CD4-positive, alpha-beta T cell treated with Interleukin-10 for 1 hour (primary cell): ENCODE data around the gene DHX30.
"Not testable (repeated sequence)": the region's sequence is repeated elsewhere in the genome, so short reads cannot be mapped to it uniquely, and the experiment has no call there.

Source experiments
- DNase-seq: peaks from one replicate; pipeline ENCODE4 v3.0.0-alpha.2; 2020

Gene DHX30

GRCh38 chr3:47885168-47885567, 82.2 kb downstream of the DHX30 start:
- DNase-seq: no peak

- DNase-seq: not testable (repeated sequence)
Observed at GRCh38 chr3:47887991-47888390, 85.1 kb downstream of the DHX30 start.

DNA sequence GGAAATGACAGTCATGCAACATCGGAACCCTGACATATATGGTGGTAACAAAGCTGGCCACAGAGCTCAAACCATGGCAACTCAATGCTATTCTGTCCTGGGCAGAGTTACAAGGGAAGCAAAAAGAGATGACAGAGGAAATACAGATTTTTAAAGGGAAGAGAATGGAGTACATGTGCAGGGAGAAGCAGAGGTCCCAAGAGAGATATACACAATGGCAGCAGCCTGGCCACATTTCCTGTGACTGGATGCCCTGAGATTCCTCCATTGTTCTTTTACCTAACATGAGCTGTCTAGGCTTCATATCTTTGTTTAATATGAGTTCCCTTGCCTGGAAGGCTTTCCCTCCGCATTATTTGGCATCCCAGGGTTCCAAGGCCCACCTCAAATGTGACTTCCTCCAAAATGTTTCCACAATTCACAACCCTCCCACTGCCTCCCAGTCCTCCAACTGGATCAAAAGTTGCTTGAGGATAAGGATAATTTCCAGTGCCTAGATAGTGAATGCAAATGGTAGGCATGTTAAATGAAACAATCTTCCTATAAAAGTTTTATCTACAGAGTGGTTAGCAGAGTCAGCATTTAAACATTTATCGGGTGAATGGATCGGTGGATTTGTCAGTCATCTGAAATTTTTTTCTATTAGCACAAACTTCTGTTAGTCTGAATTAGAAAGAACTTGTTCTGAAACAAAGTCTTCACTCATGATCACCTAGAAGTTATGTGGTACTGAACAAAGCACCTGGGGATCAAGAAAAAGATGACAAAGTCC, 86.2 kb downstream of the DHX30 start:
- DNase-seq: no peak

DNA sequence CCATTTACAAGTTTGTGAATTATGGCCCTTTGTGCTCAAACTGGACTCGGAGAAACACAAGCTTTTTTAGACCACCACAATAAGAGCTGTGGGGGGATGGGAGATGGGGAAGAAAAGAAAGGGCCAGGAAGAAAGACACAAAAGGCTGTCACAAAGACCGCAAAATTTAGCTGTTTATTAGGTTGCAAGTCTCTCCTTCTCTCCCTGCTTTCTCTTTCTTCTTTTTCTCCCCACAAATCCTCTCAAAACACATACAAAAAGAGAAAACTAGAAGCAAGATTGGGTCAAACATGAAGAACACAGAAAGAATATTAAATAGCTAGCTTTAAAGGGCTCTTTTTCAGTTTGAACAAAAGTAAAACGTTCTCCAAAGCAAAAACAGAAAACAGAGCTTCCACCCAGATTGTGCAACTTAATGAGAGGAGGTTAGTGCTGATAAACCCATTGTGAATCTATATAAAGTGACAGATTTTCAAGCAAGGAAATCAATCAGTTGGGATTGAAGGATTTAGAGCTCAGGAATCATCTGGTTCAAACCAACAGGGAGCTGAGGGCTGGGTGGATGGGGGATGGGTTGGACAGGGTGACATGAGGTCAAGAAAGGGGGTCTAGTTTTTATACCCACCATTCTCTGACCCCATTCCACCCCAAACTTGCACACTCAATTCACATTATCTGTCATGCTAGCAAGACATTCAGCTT, 87.3 kb downstream of the DHX30 start:
- DNase-seq: no peak

DNA sequence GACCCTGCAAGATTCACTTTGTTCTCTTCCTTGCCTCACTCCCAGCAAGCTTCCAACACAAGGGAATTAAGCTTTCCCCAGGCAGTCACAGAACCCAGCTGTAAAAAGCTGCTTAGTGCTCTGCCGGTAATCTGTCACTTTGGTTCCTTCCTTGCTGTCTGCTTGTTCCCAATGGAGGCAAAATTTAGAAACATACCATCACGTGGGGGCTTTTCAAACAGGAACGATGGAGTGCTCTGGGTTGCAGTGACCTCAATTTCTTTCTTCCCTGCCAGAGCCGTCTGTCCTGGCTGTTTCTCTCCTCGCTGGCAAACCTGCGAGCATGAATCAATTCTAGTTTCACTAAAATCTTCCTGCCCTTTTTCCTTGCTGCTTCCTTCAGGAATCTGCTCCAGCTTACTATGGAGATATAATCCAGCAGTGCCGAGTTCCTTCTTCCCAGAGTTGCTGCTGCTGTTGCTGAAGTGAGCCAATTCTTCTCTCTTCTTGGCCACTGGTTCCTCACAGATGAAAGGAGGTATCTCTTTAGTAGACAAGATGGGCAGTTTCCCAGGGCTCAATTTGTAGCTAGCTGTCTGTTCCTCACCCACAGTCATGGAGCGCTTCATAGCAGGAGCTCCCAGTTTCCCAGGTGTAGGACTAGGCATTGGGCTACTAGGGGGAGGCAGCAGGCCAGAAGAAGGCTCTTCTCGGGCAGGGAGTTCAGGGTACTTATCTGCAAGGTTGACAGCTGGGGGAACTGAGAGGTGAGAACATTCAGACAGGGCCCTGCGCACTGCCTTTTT, 88.1 kb downstream of the DHX30 start:
- DNase-seq: no peak

- DNase-seq: no peak
Observed at GRCh38 chr3:47891613-47892005, 88.7 kb downstream of the DHX30 start.

DNA sequence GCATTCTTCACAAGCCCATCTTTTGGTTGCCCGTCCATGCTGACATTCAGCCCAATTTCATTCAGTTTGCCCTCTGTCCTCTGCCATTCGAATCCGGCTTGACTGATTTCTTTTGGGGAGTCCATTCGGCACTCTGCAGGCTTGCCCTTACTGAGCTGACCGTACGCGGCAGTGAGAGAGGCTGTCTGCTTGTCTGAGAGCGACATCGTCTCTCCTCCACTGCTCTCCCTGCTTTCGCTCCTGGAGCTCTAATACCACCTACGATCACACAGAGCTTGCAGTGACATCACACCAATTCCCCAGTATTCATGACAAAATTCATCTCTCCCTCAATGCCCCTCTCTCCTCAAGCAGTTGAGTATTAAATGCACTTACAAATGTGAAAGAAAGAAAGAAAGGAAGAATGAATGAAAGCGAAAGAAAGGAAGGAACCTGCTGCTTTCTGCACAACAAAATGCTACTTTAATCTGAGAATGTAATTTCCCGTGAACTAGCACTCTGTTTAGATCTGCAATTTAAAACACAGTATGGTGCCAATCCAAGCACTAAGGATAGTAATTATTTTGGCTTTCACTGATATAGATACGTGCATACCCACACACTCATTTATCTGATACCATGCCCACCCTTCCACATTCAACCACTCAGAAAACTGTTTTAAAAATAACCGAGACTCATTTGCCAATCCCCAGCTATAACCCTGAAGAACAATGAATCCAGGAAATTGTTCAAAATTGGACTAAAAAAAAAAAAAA, 89.5 kb downstream of the DHX30 start:
- DNase-seq: no peak

DNA sequence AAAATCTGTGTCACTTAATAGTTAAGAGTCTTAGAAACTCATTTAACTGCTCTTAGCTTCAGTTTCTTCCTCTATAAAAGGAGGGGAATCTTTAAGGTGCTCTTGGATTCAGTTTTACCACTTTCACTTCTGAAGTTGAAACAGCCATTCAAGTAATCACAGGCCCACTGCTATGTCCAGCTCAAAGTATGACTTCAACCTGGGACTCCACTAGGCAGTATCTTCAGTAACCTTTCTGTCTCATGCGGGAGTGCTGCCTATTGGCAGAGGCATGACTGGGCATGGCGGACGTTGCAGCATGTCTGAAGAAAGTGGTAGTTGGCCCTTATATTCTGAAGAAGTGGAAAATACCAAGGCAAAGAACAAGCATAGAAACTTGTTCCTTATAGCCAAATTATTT, 92.3 kb downstream of the DHX30 start:
- no peak for DNase-seq

DNA sequence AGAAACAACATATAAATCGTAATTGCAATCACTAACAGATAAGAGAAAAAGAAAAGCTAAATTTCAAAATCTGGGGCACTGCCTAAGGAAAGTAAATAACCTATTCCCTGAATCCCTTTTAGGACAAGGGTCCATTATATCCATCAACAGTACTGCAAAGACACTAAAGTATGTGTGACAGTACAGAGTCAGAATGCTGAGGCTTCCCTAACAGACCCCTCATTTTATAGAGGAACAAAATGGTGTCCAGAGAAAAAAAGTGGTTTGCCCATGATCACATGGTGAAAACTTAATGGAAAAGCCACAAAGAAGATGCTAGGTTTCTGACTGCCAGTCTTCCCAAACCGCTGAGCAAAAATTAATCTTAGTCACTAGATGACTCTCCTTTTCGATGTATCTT, 93.8 kb downstream of the DHX30 start:
- no peak for DNase-seq

- no peak for DNase-seq
Observed at GRCh38 chr3:47897954-47898353, 95.0 kb downstream of the DHX30 start.

GRCh38 chr3:47899495-47900108, 96.7 kb downstream of the DHX30 start:
- DNase-seq: no peak
